ENCODE measurements around the gene TUBB4B.

TUBB4B gene

GRCh38 chr9:137226338-137227053, 14.6 kb upstream of the TUBB4B start:
- DNase-seq: no peak

- peak; percentile 63 for DNase-seq
Measured at GRCh38 chr9:137227054-137227852, 13.8 kb upstream of the TUBB4B start, which contains the start of gene RNF224. Gene RNF224, plus strand, starts transcription at chr9:137227502. Its CDS starts 834 bp downstream, at chr9:137228336.

- DNase-seq: no peak
Measured at GRCh38 chr9:137227853-137228505, 13.1 kb upstream of the TUBB4B start.

DNA sequence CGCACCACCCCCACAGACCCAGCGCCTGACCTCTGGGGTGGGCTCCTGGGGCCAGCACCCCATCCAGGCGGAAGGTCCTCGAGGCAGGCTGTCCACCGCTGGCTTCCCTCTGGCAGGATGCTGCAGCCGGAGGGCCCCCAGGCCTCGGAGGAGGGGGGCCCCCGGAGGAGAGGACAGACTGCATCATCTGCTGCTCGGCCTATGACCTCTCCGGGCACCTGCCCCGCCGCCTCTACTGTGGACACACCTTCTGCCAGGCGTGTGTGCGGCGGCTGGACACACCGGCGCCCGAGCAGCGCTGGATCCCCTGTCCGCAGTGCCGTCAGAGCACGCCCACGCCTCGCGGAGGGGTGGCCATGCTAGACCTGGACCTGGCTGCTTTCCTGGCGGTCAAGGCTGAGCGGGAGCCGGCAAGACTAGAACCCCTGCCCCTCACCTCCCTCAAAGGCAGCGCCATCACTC, 12.6 kb upstream of the TUBB4B start:
- DNase-seq: no peak

- DNase-seq: no peak
Measured at GRCh38 chr9:137228968-137229896, 11.9 kb upstream of the TUBB4B start.

DNA sequence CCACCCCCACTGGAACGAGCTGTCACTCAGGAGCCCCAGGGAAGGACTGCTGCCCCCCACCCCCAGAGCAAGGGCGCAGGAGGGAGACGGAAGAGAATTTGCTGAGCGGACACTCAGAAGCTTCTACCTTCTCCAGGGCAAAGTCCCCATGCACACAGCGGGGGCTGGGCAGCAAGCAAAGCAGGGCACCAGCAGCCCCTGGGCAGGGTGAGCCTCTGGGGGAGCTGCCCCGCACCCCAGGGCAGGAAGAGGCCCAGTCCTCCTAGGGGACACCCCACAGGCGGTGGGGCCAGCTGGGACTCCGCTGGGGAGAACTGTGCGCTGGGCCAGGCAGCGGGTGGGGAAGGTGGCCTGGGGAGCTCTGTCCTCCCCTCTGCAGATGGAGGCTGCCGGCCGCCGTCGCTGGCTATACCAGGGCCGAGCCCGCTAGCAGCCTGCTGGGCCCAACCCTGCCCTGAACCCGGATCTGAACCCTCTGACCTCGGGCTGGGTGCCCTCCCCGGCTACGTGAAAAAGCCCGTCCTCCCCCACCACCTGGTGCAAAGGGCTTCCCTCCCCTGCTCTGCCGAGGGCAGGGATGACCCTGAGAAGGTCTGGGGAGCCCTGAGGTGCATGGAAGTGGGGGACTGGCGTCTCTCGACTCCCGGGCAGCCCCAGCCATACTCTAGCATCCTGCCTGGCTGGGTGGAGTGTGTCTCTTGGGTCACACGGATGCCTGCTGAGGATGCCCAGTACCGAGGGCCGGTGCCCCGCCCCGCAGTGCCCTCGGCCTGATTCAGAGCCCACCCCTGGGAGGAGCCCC, 11.0 kb upstream of the TUBB4B start:
- DNase-seq: no peak

DNA sequence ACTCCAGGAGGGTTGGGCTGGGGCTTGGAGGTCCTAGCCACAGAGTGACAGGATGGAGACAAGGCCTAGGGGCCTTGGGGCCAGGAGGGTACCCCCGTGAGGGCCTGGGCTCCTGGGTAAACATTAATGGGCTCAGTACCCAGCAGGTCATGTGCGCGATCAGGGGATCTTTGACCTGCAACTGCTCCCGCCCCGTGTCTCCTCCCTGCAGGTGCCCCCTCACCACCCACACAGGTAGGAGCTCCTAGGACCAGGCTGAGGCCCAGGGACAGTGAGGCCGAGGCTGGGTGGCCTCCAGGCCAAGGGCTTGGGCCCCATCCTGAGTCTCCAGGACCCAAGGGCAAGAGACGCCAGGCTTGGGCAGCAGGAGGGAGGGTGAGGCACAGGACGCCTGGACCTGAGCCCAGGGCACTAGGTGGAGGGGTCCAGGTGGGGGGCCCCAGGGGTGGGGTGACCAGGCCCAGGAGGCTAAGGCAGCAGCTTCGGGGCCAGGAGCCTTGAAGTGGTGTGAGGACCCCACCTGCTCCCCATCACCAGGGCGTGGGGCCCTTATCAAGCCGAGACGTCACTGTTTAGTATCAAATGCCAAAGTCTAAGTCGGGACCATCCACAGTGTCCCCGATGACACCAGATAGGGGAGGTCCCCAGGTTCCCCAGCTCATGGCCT, 10.2 kb upstream of the TUBB4B start, which contains the start of gene SLC34A3:
SLC34A3 (plus strand) TSS at position 197 of the 667 bp plus-strand sequence. CDS start 802 bp downstream, outside the sequence.
- no peak for DNase-seq

DNA sequence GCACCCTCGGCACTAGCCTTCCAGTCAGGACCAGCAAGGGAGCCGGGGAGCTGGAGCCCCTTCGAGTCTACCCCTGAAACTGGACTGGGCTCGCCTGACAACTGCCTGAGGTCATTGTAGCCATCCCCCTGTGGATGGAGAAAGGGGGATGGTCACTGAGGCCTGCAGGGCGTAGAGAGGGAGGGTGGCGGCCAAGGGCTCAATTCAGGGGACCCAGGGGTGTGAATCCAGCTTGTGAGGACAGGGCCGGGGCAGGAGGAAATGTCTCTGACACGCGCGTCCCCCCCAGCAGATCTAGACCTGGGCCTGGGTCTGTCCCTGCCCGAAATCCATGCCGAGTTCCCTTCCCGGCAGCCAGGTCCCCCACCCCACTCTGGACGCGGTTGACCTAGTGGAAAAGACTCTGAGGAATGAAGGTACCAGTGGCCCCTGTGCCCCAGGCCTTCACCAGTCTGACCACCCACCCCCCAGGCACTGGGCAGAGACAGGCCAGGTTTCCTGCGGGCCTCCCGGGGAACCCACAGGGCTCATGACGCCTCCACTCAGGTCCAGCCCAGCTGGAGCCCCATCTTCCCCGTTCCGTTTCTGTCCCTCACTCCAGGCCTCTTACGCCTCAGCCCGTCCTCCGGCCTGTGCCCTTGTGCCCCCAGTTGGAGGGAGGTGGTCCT, 9.6 kb upstream of the TUBB4B start:
- no peak for DNase-seq

DNA sequence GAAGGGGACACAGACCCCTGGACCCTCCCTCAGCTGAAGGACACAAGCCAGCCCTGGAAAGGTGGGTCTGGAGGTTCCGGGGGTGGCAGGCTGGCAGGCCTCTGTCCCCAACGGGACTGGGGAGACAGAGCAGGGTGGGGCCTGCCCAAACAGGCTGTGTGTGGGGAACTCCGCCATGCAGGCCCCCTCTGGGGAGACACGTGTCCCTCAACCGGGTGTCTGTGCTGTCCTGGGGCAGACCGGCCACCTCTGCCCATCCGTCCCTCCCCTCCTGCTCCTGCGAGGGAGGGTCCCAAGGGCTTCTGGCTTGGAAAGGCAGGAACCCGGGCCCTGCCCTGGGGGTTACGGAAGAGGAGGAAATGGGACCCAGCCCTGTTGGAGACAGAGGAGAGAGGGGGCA, 9.0 kb upstream of the TUBB4B start:
- DNase-seq: no peak

GRCh38 chr9:137232510-137232909, 8.6 kb upstream of the TUBB4B start:
- no peak for DNase-seq

GRCh38 chr9:137233143-137233980, 7.7 kb upstream of the TUBB4B start:
- DNase-seq: no peak

- no peak for DNase-seq
Measured at GRCh38 chr9:137234055-137234697, 6.9 kb upstream of the TUBB4B start.

- DNase-seq: no peak
Measured at GRCh38 chr9:137234758-137235423, 6.2 kb upstream of the TUBB4B start.

GRCh38 chr9:137235424-137236237, 5.5 kb upstream of the TUBB4B start:
- DNase-seq: no peak

- DNase-seq: peak; percentile 80
Measured at GRCh38 chr9:137236238-137236935, 4.7 kb upstream of the TUBB4B start.

- peak; percentile 49 for DNase-seq
Measured at GRCh38 chr9:137236936-137237421, 4.1 kb upstream of the TUBB4B start.
